ENCODE data around the gene CCDC187. TPM values are rescaled to one million over a fixed set of nuclear protein-coding genes. Genes with fewer than 3 reads are reported as not detected.
"Not testable (repeated sequence)": the region's sequence is repeated elsewhere in the genome, so short reads cannot be mapped to it uniquely, and the experiment has no call there.

Gene CCDC187
- total RNA-seq: not detected

- no peak for ATAC-seq
- Mint-ChIP-seq H3K9me3 (ENCODE audit: low read depth) (no peaks in the 10 kb centered on the region), H3K36me3 (no peaks in the 10 kb centered on the region), H3K27ac (no peak within 1 kb of the TSS), H3K4me1 (peaks cover 3% of the 10 kb centered on the region), H3K4me3 (no peak within 1 kb of the TSS), H3K27me3 (no peaks in the 10 kb centered on the region)
- CTCF ChIA-PET: no interaction called here
- DNase-seq: no peak
Observed at GRCh38 chr9:136303825-136304416, at the start of gene CCDC187. TSS of gene CCDC187 (minus strand) at chr9:136304094. CDS start at chr9:136303830, 264 bp downstream.

- Mint-ChIP-seq H3K4me3 (no peak overlapping the region), H3K27ac (no peak overlapping the region), H3K9me3 (ENCODE audit: low read depth) (no peaks in the 10 kb centered on the region), H3K4me1 (no peaks in the 10 kb centered on the region), H3K36me3 (no peaks in the 10 kb centered on the region), H3K27me3 (no peaks in the 10 kb centered on the region)
- CTCF ChIA-PET: no interaction called here
- no peak for DNase-seq
- no peak for ATAC-seq
Observed at GRCh38 chr9:136353088-136353487, 49.2 kb upstream of the CCDC187 start.

- Mint-ChIP-seq H3K36me3 (no peaks in the 10 kb centered on the region), H3K9me3 (ENCODE audit: low read depth) (no peaks in the 10 kb centered on the region), H3K27ac (no peak overlapping the region), H3K4me1 (no peaks in the 10 kb centered on the region), H3K27me3 (no peaks in the 10 kb centered on the region), H3K4me3 (no peak overlapping the region)
- ATAC-seq (peak; percentile 13), DNase-seq (no peak)
- CTCF ChIA-PET: no interaction called here
Observed at GRCh38 chr9:136352682-136353081, 48.8 kb upstream of the CCDC187 start.

GRCh38 chr9:136351868-136352267 lies 48.0 kb upstream of the CCDC187 start:
- H3K27me3 Mint-ChIP-seq; H3K4me3 Mint-ChIP-seq; ATAC-seq; H3K4me1 Mint-ChIP-seq; H3K36me3 Mint-ChIP-seq; H3K9me3 Mint-ChIP-seq (ENCODE audit: low read depth); H3K27ac Mint-ChIP-seq; DNase-seq: not testable (repeated sequence)
- CTCF ChIA-PET: interaction anchor here (0.5 to 1.6 kb wide), 2 partner anchors 11 to 32 kb away, joined by 3 to 4 read pairs; partner anchors contain the start of gene DNLZ

GRCh38 chr9:136351252-136351800 lies 47.4 kb upstream of the CCDC187 start:
- no peak overlapping the region for H3K27ac Mint-ChIP-seq
- H3K36me3 Mint-ChIP-seq: no peaks in the 10 kb centered on the region
- no peak for ATAC-seq
- no peaks in the 10 kb centered on the region for H3K9me3 Mint-ChIP-seq (ENCODE audit: low read depth)
- no peak for DNase-seq
- CTCF ChIA-PET: interaction anchor here (1.6 kb wide), 1 partner anchor 12 kb away, joined by 4 read pairs; the partner anchor contains the start of gene DNLZ
- no peaks in the 10 kb centered on the region for H3K4me1 Mint-ChIP-seq
- H3K27me3 Mint-ChIP-seq: no peaks in the 10 kb centered on the region
- H3K4me3 Mint-ChIP-seq: no peak overlapping the region

GRCh38 chr9:136349546-136349945 lies 45.7 kb upstream of the CCDC187 start:
- ATAC-seq (no peak), DNase-seq (no peak)
- H3K9me3 Mint-ChIP-seq (ENCODE audit: low read depth): no peaks in the 10 kb centered on the region
- CTCF ChIA-PET: no interaction called here
- no peak overlapping the region for H3K4me3 Mint-ChIP-seq
- H3K36me3 Mint-ChIP-seq: no peaks in the 10 kb centered on the region
- no peaks in the 10 kb centered on the region for H3K4me1 Mint-ChIP-seq
- H3K27me3 Mint-ChIP-seq: no peaks in the 10 kb centered on the region
- no peak overlapping the region for H3K27ac Mint-ChIP-seq

GRCh38 chr9:136348691-136349090 lies 44.8 kb upstream of the CCDC187 start:
- no peak for ATAC-seq
- no peaks in the 10 kb centered on the region for H3K9me3 Mint-ChIP-seq (ENCODE audit: low read depth)
- no peaks in the 10 kb centered on the region for H3K27me3 Mint-ChIP-seq
- H3K27ac Mint-ChIP-seq: no peak overlapping the region
- H3K4me1 Mint-ChIP-seq: no peaks in the 10 kb centered on the region
- H3K4me3 Mint-ChIP-seq: no peak overlapping the region
- CTCF ChIA-PET: no interaction called here
- no peak for DNase-seq
- H3K36me3 Mint-ChIP-seq: no peaks in the 10 kb centered on the region

- no peaks in the 10 kb centered on the region for H3K36me3 Mint-ChIP-seq
- H3K27me3 Mint-ChIP-seq: no peaks in the 10 kb centered on the region
- H3K9me3 Mint-ChIP-seq (ENCODE audit: low read depth): no peaks in the 10 kb centered on the region
- ATAC-seq (no peak), DNase-seq (no peak)
- H3K4me3 Mint-ChIP-seq: no peak overlapping the region
- no peak overlapping the region for H3K27ac Mint-ChIP-seq
- CTCF ChIA-PET: no interaction called here
- no peaks in the 10 kb centered on the region for H3K4me1 Mint-ChIP-seq
Observed at GRCh38 chr9:136347472-136348256, 43.8 kb upstream of the CCDC187 start.

GRCh38 chr9:136346927-136347465 lies 43.1 kb upstream of the CCDC187 start:
- no peaks in the 10 kb centered on the region for H3K36me3 Mint-ChIP-seq
- ATAC-seq (no peak), DNase-seq (no peak)
- H3K27ac Mint-ChIP-seq: no peak overlapping the region
- H3K27me3 Mint-ChIP-seq: no peaks in the 10 kb centered on the region
- no peaks in the 10 kb centered on the region for H3K9me3 Mint-ChIP-seq (ENCODE audit: low read depth)
- H3K4me3 Mint-ChIP-seq: no peak overlapping the region
- no peaks in the 10 kb centered on the region for H3K4me1 Mint-ChIP-seq
- CTCF ChIA-PET: no interaction called here

GRCh38 chr9:136346157-136346481 lies 42.2 kb upstream of the CCDC187 start:
- CTCF ChIA-PET: no interaction called here
- no peaks in the 10 kb centered on the region for H3K36me3 Mint-ChIP-seq

GRCh38 chr9:136345281-136346156 lies 41.6 kb upstream of the CCDC187 start:
- Mint-ChIP-seq H3K27me3 (no peaks in the 10 kb centered on the region), H3K4me1 (no peaks in the 10 kb centered on the region), H3K9me3 (ENCODE audit: low read depth) (no peaks in the 10 kb centered on the region), H3K27ac (no peak overlapping the region), H3K4me3 (no peak overlapping the region), H3K36me3 (no peaks in the 10 kb centered on the region)
- DNase-seq (no peak), ATAC-seq (no peak)
- CTCF ChIA-PET: no interaction called here

More at GRCh38 chr9:136346157-136346481, 42.2 kb upstream of the CCDC187 start:
- no peaks in the 10 kb centered on the region for H3K4me1 Mint-ChIP-seq
- DNase-seq (no peak), ATAC-seq (no peak)
- no peaks in the 10 kb centered on the region for H3K9me3 Mint-ChIP-seq (ENCODE audit: low read depth)
- no peaks in the 10 kb centered on the region for H3K27me3 Mint-ChIP-seq
- no peak overlapping the region for H3K27ac Mint-ChIP-seq
- H3K4me3 Mint-ChIP-seq: no peak overlapping the region

GRCh38 chr9:136344544-136345280 lies 40.8 kb upstream of the CCDC187 start:
- no peaks in the 10 kb centered on the region for H3K27me3 Mint-ChIP-seq
- CTCF ChIA-PET: interaction anchor here (0.5 kb wide), 1 partner anchor 15 kb away, joined by 3 read pairs; no protein-coding TSS in a partner anchor
- DNase-seq (no peak), ATAC-seq (no peak)
- no peak overlapping the region for H3K4me3 Mint-ChIP-seq
- no peak overlapping the region for H3K27ac Mint-ChIP-seq
- no peaks in the 10 kb centered on the region for H3K36me3 Mint-ChIP-seq
- H3K9me3 Mint-ChIP-seq (ENCODE audit: low read depth): no peaks in the 10 kb centered on the region
- H3K4me1 Mint-ChIP-seq: no peaks in the 10 kb centered on the region

GRCh38 chr9:136343884-136344269 lies 40.0 kb upstream of the CCDC187 start:
- DNase-seq: no peak
- CTCF ChIA-PET: no interaction called here
- no peak overlapping the region for H3K27ac Mint-ChIP-seq
- no peaks in the 10 kb centered on the region for H3K4me1 Mint-ChIP-seq
- no peaks in the 10 kb centered on the region for H3K9me3 Mint-ChIP-seq (ENCODE audit: low read depth)
- no peak overlapping the region for H3K4me3 Mint-ChIP-seq
- no peaks in the 10 kb centered on the region for H3K27me3 Mint-ChIP-seq
- no peak for ATAC-seq
- H3K36me3 Mint-ChIP-seq: no peaks in the 10 kb centered on the region

All from activated CD8-positive, alpha-beta memory T cell treated with anti-CD3 and anti-CD28 coated beads, Interleukin-2, amount 10 ng/mL, durations not matched to agents 7 days and 5 days (primary cell).